MV-4-11 (cell line): ENCODE measurements around the gene PSKH1.
"Not testable (repeated sequence)": the region's sequence is repeated elsewhere in the genome, so short reads cannot be mapped to it uniquely, and the experiment has no call there.

Experiments
- DNase-seq: peaks from one replicate; lab custom pipeline; 2025; lab: John Stamatoyannopoulos, UW

The PSKH1 gene

DNA sequence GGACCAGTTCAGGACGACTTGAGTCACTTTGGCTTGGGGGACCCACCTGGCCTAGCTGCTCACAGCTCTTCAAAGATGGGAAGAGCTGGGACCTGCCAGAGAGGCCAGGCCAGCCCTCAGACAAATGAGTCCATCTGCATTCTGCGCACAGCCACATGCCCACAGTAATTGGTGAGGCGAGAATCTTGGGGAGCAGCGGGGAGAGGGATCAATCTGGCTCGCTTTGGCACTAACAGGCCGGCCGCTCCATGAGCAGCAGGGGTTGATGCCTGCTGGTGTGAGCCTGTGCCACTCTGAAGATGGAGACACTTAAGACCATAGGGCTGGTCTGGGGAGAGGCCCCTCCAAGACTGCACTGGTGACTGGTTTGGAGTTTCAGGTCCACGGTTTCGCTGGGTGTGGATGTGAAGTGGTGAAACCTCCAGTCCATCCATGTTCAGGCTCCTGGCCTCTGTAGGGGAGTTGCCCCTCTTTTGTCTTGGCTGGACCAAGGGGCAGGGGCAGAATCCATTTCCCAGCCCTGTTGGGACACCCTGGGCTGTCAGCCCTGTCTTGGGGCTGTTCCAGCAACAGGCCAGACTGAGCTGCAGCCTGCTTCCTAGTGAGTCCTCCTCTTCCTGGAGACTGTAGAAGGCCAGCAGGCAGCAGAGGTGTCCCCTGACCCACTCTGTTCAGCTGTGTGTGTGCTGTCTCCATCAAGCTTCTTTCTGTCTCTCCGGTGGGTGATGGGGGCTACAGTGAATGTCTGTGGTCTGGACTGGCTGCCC is 31.3 kb downstream of the PSKH1 start:
- DNase-seq = no peak

DNA sequence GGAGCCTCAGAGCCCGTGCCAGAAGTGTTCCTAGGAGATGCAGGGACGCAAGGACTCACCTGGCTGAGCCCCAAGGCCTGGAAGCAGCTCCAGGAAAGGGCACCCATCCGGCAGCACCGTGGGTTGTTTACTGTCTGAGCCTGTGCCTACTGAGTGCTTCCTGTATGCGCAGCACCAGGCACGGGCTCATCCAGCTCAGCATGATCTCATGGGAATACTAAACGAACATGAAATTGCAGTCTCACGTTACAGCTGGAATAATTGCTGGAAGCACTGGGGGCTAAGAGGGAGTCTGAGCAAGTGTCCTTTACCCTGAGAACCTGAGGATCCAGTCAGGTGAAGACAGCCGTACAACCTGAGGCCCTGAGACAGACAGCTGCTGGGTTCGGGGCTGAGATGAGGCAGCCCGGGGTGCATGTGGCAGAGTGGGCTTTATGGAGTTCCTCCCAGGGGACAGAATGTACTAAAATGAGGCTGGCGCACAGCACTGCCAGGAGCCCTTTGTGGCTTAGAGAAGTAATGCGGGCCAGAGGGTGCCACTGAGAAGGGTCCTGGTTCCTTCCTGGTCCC is 33.2 kb downstream of the PSKH1 start:
- no peak for DNase-seq

- no peak for DNase-seq
Measured at GRCh38 chr16:67927131-67927941, 34.3 kb downstream of the PSKH1 start.

DNA sequence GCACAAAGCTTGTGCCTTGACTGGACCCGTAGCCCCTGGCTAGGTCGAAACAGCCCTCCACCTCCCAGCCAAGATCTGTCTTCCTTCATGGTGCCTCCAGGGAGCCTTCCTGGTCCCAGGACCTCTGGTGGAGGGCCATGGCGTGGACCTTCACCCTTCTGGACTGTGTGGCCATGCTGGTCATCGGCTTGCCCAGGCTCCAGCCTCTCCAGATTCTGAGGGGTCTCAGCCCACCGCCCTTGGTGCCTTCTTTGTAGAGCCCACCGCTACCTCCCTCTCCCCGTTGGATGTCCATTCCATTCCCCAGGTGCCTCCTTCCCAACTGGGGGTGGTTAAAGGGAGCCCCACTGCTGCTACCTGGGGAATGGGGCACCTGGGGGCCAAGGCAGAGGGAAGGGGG is 35.1 kb downstream of the PSKH1 start:
- no peak for DNase-seq

DNA sequence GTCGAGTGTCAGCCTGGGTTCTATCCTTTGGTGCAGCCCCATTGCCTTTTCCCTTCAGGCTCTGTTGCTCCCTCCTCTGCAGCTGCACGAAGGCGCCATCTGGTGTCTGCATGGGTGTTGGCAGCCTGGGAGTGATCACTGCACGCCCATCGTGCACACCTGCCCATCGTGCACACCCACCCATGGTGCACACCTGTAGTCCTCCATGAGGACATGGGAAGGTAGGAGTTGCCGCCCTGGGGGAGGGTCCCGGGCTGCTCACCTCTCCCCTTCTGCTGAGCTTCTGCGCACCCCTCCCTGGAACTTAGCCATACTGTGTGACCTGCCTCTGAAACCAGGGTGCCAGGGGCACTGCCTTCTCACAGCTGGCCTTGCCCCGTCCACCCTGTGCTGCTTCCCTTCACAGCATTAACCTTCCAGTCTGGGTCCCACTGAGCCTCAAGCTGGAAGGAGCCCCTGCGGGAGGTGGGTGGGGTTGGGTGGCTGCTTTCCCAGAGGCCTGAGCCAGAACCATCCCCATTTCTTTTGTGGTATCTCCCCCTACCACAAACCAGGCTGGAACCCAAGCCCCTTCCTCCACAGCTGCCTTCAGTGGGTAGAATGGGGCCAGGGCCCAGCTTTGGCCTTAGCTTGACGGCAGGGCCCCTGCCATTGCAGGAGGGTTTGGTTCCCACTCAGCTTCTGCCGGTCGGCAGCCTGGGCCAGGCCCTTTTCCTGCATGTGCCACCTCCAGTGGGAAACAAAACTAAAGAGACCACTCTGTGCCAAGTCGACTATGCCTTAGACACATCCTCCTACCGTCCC is 35.7 kb downstream of the PSKH1 start:
- peak; percentile 24 for DNase-seq

- DNase-seq = no peak
Measured at GRCh38 chr16:67930191-67930590, 37.1 kb downstream of the PSKH1 start.

DNA sequence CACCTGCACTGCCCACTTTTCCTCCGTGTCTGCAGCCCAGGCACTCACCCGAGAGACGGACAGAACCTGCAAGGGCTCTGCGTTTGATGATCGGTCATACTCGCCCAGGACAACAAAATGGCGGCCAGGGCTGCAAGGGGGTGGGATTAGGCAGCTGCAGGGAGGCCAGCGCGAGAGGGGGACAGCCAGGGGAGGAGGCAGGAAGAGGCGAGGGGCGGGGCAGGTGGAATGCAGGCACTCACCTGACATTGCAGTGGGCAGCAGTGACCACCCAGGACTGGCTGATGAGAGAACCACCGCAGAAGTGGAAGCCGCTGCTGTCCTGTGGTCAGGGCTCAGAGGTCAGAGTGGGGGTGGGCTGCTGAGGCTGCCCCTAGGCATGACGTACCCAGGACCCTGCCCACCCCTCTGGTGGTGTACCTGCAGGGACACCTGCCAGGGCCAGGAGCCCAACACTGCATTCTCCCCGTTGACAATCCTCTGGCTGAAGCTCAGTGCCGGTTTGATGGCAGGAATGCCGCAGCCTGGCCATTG is 37.7 kb downstream of the PSKH1 start:
- no peak for DNase-seq

DNA sequence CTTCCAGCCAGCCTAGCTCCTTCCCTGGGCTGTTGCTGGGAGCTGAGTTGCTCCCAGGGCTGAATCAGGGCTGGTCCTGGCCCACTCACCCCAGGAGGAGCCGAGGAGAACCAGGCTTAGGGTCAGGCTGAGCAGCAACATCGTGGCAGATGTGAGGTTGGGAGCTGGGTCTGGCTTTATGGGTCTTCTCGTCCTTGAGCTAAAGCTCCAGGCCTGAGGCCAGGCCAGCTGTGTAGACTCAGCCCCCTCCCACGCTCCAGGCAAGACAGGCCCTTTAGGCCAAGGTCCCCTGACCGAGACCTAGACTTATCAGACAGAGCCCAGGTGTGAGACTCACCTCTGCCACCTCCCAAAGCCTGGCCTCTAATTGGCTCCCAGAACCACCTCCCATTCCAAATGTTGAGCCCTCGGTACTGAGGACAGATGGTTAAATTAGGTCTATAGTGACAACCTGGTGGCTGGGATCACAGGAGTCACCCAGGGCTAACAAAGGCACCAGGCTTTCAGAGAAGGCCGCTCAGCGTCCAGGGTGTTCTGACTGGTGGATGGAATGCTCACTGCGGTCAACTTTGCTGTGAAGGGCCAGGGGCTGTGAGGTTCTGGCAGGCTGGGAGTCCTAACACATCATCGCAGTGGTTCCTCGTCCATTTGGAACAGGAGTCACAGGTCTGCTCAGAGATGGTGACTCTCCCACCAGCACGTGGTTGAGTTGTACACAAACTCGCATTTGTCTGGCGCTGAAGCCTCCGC is 38.8 kb downstream of the PSKH1 start, which contains the start of gene CTRL:
Gene CTRL, minus strand, starts transcription at position 151 of the 750 bp plus-strand sequence. Its CDS starts 10 bp downstream, at position 141.
- DNase-seq = no peak

GRCh38 chr16:67932462-67932840 is 39.4 kb downstream of the PSKH1 start:
- no peak for DNase-seq

- no peak for DNase-seq
Measured at GRCh38 chr16:67933805-67934204, 40.8 kb downstream of the PSKH1 start.

GRCh38 chr16:67934306-67935100 is 41.4 kb downstream of the PSKH1 start:
- no peak for DNase-seq

DNA sequence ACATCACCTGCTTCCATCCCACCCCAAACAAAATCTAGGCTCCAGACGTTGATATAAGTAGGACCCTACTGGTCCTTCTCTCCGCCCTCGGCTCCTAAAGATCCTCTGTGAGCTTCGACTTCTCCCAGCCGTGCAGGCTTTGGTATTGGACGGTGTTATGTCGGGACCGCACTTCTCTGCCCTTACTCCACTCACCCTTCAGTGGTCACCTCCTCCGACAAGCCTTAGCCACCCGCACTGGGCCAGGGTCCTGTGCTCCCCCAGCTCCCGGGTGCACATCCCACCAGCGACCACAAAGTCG is 42.0 kb downstream of the PSKH1 start:
- no peak for DNase-seq

- peak; percentile 91 for DNase-seq
Measured at GRCh38 chr16:67935402-67936123, 42.5 kb downstream of the PSKH1 start.

DNA sequence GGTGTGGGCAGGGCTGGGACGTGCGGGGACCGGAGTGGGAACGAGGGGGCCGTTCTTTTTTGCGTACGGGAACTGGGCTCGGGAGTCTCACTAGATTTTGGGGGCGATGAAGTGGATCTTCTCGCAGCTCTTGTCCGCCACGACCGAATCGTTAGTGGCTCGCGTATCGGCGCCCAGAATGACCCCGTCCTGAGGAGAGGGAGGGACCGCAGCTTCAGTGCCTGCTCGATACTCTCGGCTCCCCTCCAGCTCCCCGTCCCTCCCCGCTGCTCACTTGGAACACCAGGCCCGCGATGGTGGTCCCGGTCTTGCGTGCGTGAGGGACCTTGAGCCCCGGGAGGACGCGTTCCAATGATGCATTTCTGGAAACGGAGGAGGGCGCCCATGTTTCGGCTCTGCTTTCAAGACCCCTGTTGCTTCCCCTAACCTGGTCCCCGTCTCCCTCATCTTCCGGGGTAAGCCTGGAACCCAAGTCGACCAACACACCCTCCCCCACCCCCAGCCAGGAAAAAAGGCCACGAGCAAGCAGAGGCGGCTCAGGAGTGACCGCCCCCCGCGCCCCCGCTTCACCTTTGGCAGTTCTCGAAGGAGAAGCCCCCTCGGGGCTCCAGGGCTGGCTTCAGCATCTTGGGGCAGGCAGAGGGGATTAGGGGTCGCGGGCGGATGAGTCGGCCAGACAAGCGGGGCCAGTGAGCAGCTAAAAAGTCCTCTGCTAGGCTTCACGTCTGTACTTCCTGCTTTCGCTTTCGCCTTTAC is 43.2 kb downstream of the PSKH1 start, which contains the start of gene PSMB10:
Gene PSMB10, minus strand, starts transcription at position 727 of the 756 bp plus-strand sequence. Its CDS starts 101 bp downstream, at position 626.
- no peak for DNase-seq

DNA sequence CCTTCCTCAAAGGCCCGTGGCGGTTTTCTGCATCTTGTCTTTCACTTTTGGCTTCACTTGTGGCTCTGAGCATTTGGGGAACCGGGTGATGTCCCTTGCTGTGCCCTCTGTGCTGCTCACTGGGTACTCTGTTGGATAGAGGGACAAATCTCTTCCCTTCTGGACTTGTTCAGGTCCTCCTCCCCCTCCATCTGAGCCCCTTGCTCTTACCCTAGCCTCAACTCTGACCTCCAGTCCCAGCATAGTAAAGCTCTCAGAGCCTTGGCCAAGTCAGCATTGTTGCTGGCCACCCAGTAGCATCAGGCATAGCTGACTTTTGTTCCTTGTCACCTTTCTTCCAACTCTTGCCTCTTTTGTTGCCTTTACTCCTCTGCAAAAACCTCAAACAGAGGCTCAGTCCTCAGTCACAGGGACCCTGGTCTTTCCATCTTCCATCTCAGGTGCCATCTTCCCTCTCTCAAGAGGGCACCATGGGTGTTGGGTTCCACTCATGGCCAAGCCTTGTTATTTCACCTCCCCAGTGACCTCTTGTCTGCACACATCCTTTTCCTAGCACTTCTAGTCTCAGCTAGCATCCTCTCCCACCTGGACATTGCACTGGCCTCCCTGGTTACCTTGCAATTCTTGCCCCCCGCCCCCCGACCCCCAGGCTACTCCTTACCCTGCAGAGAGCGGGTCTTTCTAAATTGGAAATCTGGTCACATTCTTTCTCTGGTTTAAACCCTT is 44.0 kb downstream of the PSKH1 start:
- DNase-seq = peak; percentile 97

DNA sequence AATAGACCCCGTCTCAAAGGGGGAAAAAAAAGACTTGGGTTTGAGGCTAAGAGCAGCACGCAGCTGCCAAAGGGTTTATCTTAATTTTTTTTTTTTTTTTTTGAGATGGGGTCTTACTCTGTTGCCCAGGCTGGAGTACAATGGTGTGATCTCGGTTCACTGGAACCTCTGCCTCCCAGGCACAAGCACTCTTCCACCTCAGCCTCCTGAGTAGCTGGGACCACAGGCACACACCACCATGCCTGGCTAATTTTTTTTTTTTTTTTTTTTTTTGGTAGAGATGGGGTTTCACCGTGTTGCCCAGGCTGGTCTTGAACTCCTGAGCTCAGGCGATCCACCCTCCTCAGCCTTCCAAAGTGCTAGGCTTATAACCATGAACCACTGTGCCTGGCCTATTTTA is 44.7 kb downstream of the PSKH1 start:
- DNase-seq = not testable (repeated sequence)

DNA sequence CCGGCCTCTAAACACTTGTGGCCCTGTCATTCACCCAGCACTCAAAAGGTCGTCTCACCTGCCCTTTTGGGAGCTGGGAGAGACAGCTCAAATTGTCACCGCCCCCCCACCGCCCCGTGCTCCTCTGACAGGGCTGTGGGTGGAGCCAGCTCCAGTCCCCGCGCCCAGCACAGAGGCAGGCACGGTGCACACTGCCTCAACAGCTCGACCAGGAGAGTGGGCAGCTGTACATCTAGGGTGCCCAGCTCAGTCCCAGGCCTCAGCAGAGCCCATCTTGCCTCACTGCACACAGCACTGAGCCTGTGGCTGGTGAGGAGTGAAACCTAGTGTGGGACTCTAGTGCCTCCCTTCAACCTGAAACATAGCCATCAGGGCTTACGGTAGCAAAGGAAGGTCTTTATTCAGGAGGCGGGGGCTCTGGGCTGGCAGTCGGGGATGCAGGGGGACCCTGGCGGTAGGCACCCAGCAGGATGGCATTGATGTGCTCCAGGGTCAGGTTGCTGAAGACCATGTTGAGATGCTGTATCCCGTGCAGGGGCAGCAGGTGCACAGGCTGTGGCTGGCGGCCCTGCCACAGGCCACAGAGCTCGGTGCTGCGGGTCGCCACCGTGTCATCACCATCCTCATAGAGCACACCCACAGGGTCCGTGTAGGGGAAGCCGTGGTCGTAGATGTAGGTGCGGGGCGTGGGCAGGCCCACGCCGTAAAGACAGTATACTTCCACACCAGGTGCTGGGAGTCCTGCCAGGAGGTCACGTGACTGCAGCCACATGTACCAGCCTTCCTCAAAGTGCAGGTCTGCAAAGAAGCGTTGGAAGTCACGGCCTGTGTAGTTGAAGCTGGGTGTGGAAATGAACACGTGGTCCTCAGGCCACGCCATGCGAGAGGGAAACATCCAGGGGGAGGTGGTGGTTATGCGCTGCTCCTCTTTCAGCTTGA is 46.7 kb downstream of the PSKH1 start:
- DNase-seq = no peak
